ENCODE data around the gene CENPV.

DNA sequence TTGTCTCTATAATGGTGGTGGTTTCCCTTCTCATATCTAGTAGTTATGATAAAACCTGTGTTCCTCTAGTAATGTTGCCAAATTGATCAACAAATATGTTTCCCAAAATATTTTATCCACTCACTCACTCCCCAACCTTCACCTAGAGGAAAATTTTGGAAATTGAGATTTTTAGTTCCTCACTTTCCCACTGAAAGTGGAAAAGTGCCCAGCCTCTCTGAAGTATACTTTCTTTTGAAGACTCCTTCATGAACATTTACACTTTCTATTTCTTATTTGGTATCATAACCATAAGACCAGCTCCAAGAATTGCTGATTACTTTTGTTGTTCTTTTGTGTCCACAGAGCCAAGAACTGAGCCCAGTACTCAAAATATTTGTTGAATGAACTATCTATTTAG lies 5.1 kb upstream of the CENPV start:
- TF ChIP-seq POLR2A (IDR thresholded peaks at IDR 0.05; ENCODE audit: low read depth, low read length), result no peak
- TF ChIP-seq, protein P1, sequence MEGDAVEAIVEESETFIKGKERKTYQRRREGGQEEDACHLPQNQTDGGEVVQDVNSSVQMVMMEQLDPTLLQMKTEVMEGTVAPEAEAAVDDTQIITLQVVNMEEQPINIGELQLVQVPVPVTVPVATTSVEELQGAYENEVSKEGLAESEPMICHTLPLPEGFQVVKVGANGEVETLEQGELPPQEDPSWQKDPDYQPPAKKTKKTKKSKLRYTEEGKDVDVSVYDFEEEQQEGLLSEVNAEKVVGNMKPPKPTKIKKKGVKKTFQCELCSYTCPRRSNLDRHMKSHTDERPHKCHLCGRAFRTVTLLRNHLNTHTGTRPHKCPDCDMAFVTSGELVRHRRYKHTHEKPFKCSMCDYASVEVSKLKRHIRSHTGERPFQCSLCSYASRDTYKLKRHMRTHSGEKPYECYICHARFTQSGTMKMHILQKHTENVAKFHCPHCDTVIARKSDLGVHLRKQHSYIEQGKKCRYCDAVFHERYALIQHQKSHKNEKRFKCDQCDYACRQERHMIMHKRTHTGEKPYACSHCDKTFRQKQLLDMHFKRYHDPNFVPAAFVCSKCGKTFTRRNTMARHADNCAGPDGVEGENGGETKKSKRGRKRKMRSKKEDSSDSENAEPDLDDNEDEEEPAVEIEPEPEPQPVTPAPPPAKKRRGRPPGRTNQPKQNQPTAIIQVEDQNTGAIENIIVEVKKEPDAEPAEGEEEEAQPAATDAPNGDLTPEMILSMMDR (IDR thresholded peaks at IDR 0.05; ENCODE audit: extremely low read depth in 1 of 2, insufficient read depth in 1 of 2, low read depth in 1 of 2, low read length in 2 of 2), result no peak
- no peak for TF ChIP-seq POLR2AphosphoS5 (IDR thresholded peaks at IDR 0.05; ENCODE audit: insufficient read depth, low read depth, low read length)
- TF ChIP-seq MYC (IDR thresholded peaks at IDR 0.05; ENCODE audit: low read depth, low read length), result no peak
